ENCODE results near the gene CDC42BPG.
A peak's percentile ranks its signal among the peaks of the same experiment; 100 is the strongest.
"Not testable (repeated sequence)": the region's sequence is repeated elsewhere in the genome, so short reads cannot be mapped to it uniquely, and the experiment has no call there.

Gene CDC42BPG

GRCh38 chr11:64836448-64837072, 7.9 kb downstream of the CDC42BPG start:
- no peak for DNase-seq (ENCODE audit: low read depth in 2 of 2)

- no peak for DNase-seq (ENCODE audit: low read depth in 2 of 2)
Measured at GRCh38 chr11:64835616-64836447, 8.6 kb downstream of the CDC42BPG start.

DNA sequence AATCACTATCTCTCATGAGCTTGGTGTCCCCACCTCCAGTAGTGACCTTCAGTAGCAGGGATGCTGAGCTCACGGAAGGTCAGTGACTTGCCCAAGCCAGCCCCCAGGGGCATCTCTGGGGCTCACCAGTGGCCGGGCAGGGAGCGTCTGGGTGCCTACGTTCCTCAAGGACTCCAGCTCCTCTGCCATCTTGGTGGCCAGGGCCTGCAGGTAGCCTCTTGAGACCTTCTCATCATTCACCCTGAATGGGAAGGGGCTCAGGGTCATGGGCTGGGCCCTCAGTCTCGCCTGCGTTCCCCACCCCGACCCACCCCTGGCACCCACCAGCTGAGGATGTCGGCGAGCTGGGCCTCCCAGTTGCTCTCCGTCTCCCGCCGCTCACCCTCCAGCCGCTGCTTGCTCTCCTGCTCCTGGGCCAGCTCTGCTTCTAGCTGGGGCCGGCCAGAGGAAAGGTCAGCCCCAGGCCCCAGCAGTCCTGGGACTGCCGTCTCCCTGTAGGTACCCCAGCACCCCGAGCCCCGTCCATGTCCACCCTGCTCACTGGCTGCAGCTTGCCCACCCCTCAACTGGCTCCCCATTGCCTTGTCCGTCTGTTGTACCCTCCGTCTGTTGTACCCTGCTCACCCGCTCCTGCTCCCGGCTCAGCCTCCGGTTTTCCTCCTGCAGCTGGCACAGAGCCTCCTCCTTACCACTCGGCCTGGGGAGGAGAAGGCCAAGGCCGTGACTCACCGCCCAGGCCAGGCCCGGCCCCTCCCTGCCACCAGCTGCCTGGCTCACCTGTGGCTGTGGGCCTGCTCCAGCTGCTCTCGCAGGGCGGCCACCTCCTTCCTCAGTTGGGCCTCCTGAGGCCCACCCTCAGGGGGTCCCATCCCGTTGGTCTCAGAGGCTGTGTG, 9.5 kb downstream of the CDC42BPG start:
- DNase-seq (ENCODE audit: low read depth in 2 of 2), result no peak

GRCh38 chr11:64834031-64834722, 10.3 kb downstream of the CDC42BPG start:
- no peak for DNase-seq (ENCODE audit: low read depth in 2 of 2)

GRCh38 chr11:64833509-64833908, 10.9 kb downstream of the CDC42BPG start:
- no peak for DNase-seq (ENCODE audit: low read depth in 2 of 2)

- no peak for DNase-seq (ENCODE audit: low read depth in 2 of 2)
Measured at GRCh38 chr11:64833198-64833502, 11.3 kb downstream of the CDC42BPG start.

- DNase-seq (ENCODE audit: low read depth in 2 of 2), result no peak
Measured at GRCh38 chr11:64832467-64833197, 11.8 kb downstream of the CDC42BPG start.

DNA sequence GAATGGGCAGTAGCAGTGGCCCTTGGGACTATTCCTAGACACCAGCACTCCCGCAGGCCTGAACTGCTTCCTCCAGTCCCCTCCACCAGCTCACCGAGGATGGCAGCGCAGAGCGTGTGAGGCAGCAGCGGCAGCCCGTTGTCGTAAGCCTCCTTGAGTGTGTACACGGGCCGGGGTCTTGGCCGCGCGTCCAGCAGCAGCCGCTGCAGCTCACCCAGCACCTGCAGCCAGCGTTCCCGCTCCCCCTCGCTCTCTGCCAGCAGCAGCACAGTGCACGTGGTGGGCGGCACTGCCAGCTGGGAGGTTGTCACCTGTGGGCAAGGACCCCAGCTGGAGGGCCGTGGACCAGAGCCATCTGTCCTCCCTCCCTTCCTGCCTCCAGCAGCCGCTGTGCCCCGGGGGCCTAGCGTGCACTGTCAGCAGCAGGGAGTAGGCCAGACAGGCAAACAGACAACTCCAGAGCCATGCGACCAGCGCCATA, 13.0 kb downstream of the CDC42BPG start:
- DNase-seq (ENCODE audit: low read depth in 2 of 2), result no peak

GRCh38 chr11:64829536-64830251, 14.8 kb downstream of the CDC42BPG start:
- DNase-seq (ENCODE audit: low read depth in 2 of 2), result no peak

DNA sequence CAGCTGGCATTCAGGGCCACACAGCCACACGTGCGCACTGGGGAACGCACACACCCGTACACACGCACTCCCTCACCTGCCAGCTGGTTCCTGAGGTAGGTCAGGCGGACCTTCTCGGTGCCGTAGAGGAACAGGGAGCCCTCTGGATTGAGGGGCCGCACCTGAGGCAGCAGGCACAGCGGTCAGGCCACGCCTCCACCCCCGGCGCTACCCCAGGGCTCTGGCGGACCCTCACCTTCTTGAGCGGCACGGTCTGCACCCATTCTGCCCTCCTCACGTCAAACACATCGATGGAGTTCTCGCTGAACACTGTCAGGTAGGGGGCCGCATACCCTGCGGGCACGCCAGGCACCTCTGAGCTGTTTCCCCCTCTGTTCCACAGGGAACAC, 17.0 kb downstream of the CDC42BPG start:
- no peak for DNase-seq (ENCODE audit: low read depth in 2 of 2)

- DNase-seq (ENCODE audit: low read depth in 2 of 2), result no peak
Measured at GRCh38 chr11:64826578-64827450, 17.6 kb downstream of the CDC42BPG start.

GRCh38 chr11:64826062-64826461, 18.4 kb downstream of the CDC42BPG start:
- no peak for DNase-seq (ENCODE audit: low read depth in 2 of 2)

GRCh38 chr11:64823568-64824119, 20.8 kb downstream of the CDC42BPG start:
- DNase-seq (ENCODE audit: low read depth in 2 of 2), result no peak

DNA sequence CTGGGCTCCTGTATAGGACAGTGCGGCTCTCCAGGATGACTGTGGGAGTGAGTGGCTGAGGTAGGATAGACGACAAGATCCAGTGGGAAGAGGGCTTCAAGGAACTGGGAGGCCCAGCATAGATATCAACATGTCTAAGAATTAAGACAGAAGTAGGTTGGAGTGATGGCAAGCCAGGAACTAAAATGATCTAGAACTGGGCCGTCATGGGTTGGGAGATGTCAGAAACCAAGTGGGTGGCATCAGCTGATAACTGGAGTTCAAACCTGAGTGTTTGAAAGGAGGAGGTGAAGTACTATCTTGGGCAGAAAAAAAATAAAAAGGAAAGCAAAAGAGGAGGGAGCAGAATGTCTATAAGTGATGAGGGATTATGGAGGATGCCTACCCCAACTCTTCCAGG, 27.0 kb downstream of the CDC42BPG start:
- no peak for DNase-seq (ENCODE audit: low read depth in 2 of 2)

DNA sequence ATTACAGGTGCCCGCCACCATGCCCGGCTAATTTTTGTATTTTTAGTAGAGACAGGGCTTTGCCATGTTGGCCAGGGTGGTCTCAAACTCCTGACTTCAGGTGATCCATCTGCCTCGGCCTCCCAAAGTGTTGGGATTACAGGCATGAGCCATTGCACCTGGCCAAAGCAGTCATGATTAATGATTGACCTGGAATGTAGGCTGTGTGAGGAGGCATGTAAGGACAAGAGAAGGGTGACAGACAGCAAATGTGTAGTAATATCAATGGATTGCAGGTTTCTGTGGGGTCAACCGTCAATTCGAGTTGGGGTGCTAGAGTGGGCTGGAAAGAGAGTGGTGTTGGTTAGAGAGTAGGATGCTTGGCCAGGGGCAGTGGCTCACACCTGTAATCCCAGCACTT, 29.0 kb downstream of the CDC42BPG start:
- DNase-seq (ENCODE audit: low read depth in 2 of 2), result not testable (repeated sequence)

DNA sequence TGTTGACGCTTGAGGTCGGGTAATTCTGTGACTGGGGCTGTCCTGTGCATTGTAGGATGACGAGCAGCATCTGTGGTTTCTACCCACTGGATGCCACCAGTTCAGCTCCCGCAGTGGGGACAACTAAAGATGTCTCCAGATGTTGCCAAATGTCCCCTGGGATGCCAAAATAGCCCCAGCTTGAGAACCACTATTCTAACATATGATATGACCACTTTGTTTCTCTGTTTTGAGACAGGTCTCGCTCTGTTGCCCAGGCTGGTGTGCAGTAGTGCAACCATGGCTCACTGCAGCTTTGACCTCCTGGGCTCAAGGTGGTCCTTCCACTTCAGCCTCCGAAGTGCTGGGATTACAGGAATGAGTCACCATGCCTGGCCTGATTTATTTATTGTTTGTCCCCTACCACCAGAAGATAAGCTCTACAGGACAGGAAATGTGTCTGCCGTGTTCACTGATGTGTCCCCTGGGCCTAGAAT, 29.7 kb downstream of the CDC42BPG start:
- DNase-seq (ENCODE audit: low read depth in 2 of 2), result no peak

DNA sequence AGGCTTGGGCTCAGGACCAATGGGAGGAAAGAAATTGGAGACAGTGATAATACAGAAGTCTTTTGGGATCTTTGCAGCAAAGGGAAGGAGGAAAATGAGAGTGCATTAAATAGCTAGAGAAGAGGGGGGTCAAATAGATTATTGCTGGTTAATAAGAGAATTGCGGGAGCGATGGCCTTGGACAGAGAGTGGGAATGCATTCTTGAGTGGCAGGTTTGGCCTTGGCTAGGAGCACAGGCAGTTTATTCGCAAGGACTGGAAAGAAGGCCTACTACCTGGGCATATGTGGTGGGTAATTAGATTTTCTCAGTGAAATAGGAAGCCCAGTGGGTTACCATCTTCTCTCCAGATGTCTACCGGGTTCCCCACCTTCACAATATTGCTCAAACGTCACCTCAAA, 30.6 kb downstream of the CDC42BPG start:
- no peak for DNase-seq (ENCODE audit: low read depth in 2 of 2)

GRCh38 chr11:64810891-64811272, 33.6 kb downstream of the CDC42BPG start:
- peak in 1 of 2 donors; percentile 17 for DNase-seq (ENCODE audit: low read depth in 2 of 2)
